Adrenal gland (tissue), 5 donors: Measurements from ENCODE around the gene TBC1D10A.

Experiments used
- POLR2A ChIP-seq, 2 donors: fragments of 450-650 bp; IDR thresholded peaks; one replicate each; pipeline ENCODE4 v1.6.1; 2017; ENCODE audit warnings: antibody characterized with exemption in 2 of 2, mild to moderate bottlenecking in 2 of 2, moderate library complexity in 1 of 2
- TF ChIP-seq, protein P1 (sequence below), 6 experiments: fragments of 450-650 bp in 4 of 6; fragments of 200-600 bp in 2 of 6; sonication (generic) in 1 of 6; IDR thresholded peaks; 1 replicate in 5 of 6; 2 replicates in 1 of 6; pipeline versions ENCODE4 v1.5.1 to v1.8.0; 2016 to 2021; ENCODE audit warnings: antibody characterized with exemption in 6 of 6, mild to moderate bottlenecking in 2 of 6, moderate library complexity in 1 of 6
- donor health status: DM: no; HTN: no; CAD: no.

DNA sequence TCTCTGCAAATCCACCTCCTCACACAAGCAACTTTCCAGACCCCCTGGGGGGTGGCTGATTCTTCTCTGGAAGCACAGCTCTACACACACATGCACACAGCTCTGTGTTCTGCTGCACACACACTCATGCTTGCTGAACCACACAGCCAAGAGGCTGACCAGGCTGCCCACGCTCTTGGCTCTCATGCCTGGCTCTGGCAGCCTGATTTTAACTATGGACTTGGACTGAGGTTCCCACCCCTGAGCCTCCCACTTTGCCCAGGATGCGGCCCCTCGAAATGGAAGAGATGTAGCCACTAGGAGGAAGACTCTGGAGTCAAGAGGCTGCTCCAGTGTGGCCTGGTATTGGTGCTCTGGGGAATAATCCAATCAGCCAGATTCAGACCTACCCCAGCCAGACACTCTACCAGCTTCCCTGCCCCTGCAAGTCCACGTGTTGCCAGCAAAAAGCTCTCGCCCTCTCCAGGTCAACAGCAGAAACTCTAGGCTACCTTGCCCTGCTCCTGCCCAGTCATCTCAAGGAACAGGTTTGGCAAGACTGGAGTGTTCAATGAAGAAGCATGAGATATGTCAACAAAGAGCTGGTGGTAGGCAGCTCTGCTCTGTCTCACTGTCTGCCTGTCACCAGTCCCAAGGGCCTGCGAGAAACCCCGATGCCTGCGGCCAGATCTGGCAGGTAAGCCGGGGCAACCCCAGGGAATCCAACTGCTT is 28.6 kb downstream of the TBC1D10A start:
- TF ChIP-seq, protein P1, sequence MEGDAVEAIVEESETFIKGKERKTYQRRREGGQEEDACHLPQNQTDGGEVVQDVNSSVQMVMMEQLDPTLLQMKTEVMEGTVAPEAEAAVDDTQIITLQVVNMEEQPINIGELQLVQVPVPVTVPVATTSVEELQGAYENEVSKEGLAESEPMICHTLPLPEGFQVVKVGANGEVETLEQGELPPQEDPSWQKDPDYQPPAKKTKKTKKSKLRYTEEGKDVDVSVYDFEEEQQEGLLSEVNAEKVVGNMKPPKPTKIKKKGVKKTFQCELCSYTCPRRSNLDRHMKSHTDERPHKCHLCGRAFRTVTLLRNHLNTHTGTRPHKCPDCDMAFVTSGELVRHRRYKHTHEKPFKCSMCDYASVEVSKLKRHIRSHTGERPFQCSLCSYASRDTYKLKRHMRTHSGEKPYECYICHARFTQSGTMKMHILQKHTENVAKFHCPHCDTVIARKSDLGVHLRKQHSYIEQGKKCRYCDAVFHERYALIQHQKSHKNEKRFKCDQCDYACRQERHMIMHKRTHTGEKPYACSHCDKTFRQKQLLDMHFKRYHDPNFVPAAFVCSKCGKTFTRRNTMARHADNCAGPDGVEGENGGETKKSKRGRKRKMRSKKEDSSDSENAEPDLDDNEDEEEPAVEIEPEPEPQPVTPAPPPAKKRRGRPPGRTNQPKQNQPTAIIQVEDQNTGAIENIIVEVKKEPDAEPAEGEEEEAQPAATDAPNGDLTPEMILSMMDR (IDR thresholded peaks at IDR 0.05), result no peak
- no peak for TF ChIP-seq POLR2A (IDR thresholded peaks at IDR 0.05)
